Measurements from ENCODE around the gene LMBRD2.

GRCh38 chr5:36052538-36052937 lies 99.1 kb downstream of the LMBRD2 start:
- TF ChIP-seq CTCF (IDR thresholded peaks at IDR 0.05) = no peak
- TF ChIP-seq SMC3 (IDR thresholded peaks at IDR 0.05; ENCODE audit: low read depth, low read length) = no peak
- no peak for TF ChIP-seq REST (IDR thresholded peaks at IDR 0.05; ENCODE audit: low read depth, low read length)
- TF ChIP-seq RCOR1 (IDR thresholded peaks at IDR 0.05; ENCODE audit: low read length) = no peak
- TF ChIP-seq POLR2AphosphoS5 (IDR thresholded peaks at IDR 0.05; ENCODE audit: low read depth, low read length) = no peak
- no peak for TF ChIP-seq EP300 (IDR thresholded peaks at IDR 0.05; ENCODE audit: borderline replicate concordance in 1 of 2, low read depth in 1 of 2, low read length in 1 of 2)
- TF ChIP-seq EZH2phosphoT487 (IDR thresholded peaks at IDR 0.05; ENCODE audit: borderline replicate concordance, low read depth) = no peak
- no peak for TF ChIP-seq MAX (IDR thresholded peaks at IDR 0.05; ENCODE audit: low read depth)
- TF ChIP-seq CHD2 (IDR thresholded peaks at IDR 0.05; ENCODE audit: low read length, partially characterized antibody) = no peak
- TF ChIP-seq ZBTB33 (IDR thresholded peaks at IDR 0.05; ENCODE audit: borderline replicate concordance, low read depth) = no peak
- no peak for TF ChIP-seq SIN3A (IDR thresholded peaks at IDR 0.05; ENCODE audit: borderline replicate concordance, low read depth, low read length)
- no peak for TF ChIP-seq TEAD4 (IDR thresholded peaks at IDR 0.05; ENCODE audit: borderline replicate concordance, insufficient read depth)

Measured in SK-N-SH (cell line).